Activated CD8-positive, alpha-beta memory T cell treated with anti-CD3 and anti-CD28 coated beads for 24 hours (primary cell): Measurements from ENCODE around the gene AKT3.

Experiments
- DNase-seq: peaks from one replicate; pipeline ENCODE4 v3.0.0-alpha.2; 2020

The AKT3 gene

GRCh38 chr1:243481101-243481500 lies 368.9 kb downstream of the AKT3 start:
- no peak for DNase-seq

GRCh38 chr1:243477731-243478290 lies 372.2 kb downstream of the AKT3 start:
- DNase-seq, result no peak

- no peak for DNase-seq
Measured at GRCh38 chr1:243475966-243476365, 374.1 kb downstream of the AKT3 start.

- DNase-seq, result no peak
Measured at GRCh38 chr1:243474906-243475305, 375.1 kb downstream of the AKT3 start.

- no peak for DNase-seq
Measured at GRCh38 chr1:243474136-243474881, 375.7 kb downstream of the AKT3 start.

- DNase-seq, result no peak
Measured at GRCh38 chr1:243473227-243474135, 376.6 kb downstream of the AKT3 start.

GRCh38 chr1:243471754-243472745 lies 378.0 kb downstream of the AKT3 start:
- no peak for DNase-seq

- DNase-seq, result no peak
Measured at GRCh38 chr1:243471026-243471685, 378.9 kb downstream of the AKT3 start.

- no peak for DNase-seq
Measured at GRCh38 chr1:243470502-243470901, 379.5 kb downstream of the AKT3 start.

- no peak for DNase-seq
Measured at GRCh38 chr1:243469497-243469896, 380.5 kb downstream of the AKT3 start.

GRCh38 chr1:243465738-243466137 lies 384.3 kb downstream of the AKT3 start:
- DNase-seq, result no peak

- no peak for DNase-seq
Measured at GRCh38 chr1:243465081-243465480, 385.0 kb downstream of the AKT3 start.

- no peak for DNase-seq
Measured at GRCh38 chr1:243462929-243463697, 386.9 kb downstream of the AKT3 start.

- no peak for DNase-seq
Measured at GRCh38 chr1:243461700-243462099, 388.3 kb downstream of the AKT3 start.

GRCh38 chr1:243459059-243459458 lies 391.0 kb downstream of the AKT3 start:
- DNase-seq, result no peak

GRCh38 chr1:243457363-243457982 lies 392.6 kb downstream of the AKT3 start:
- DNase-seq, result no peak

GRCh38 chr1:243455760-243456651 lies 394.0 kb downstream of the AKT3 start:
- DNase-seq, result no peak

GRCh38 chr1:243454328-243454997 lies 395.6 kb downstream of the AKT3 start:
- DNase-seq, result no peak

- no peak for DNase-seq
Measured at GRCh38 chr1:243452092-243452491, 398.0 kb downstream of the AKT3 start.
